ENCODE data around the gene DDX51. TPM values are rescaled to one million over a fixed set of nuclear protein-coding genes. Genes with fewer than 3 reads are reported as not detected.
"Not testable (repeated sequence)": the region's sequence is repeated elsewhere in the genome, so short reads cannot be mapped to it uniquely, and the experiment has no call there.

The DDX51 gene
- total RNA-seq, 1 donor from 2014 or later: 9.6 TPM

DNA sequence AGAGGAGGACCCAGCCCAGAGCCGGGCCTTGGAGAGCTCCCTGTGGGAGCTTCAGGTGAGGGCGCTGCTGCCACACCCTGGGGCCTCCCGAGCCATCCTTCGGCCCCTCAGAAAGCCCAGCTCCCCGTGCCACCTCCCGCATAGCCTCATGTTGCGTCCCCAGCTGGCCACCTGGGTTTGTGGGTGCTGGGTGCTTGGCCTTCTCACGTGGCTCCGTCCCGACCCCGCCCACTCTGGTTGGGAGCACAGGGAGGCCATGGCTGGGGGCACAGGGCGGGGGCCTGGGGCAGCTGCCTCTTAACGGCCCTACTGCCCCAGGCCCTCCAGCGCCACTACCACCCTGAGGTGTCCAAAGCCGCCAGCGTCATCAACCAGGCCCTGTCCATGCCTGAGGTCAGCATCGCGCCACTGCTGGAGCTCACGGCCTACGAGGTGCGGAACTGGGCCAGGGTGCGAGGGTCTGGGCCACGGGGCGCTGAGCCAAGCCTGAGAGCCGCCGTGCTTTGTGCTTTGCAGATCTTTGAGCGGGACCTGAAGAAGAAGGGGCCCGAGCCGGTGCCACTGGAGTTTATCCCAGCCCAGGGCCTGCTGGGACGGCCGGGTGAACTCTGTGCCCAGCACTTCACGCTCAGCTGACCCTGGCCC is 7.8 kb upstream of the DDX51 start:
- no peak overlapping the region for H3K4me3 Mint-ChIP-seq (ENCODE audit: unreplicated experiment)
- TF ChIP-seq, protein P1, sequence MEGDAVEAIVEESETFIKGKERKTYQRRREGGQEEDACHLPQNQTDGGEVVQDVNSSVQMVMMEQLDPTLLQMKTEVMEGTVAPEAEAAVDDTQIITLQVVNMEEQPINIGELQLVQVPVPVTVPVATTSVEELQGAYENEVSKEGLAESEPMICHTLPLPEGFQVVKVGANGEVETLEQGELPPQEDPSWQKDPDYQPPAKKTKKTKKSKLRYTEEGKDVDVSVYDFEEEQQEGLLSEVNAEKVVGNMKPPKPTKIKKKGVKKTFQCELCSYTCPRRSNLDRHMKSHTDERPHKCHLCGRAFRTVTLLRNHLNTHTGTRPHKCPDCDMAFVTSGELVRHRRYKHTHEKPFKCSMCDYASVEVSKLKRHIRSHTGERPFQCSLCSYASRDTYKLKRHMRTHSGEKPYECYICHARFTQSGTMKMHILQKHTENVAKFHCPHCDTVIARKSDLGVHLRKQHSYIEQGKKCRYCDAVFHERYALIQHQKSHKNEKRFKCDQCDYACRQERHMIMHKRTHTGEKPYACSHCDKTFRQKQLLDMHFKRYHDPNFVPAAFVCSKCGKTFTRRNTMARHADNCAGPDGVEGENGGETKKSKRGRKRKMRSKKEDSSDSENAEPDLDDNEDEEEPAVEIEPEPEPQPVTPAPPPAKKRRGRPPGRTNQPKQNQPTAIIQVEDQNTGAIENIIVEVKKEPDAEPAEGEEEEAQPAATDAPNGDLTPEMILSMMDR (IDR thresholded peaks at IDR 0.05): no peak
- H3K36me3 Mint-ChIP-seq (ENCODE audit: low read depth): no peaks in the 10 kb centered on the region
- H3K27me3 Mint-ChIP-seq (ENCODE audit: low read depth): no peaks in the 10 kb centered on the region
- H3K9me3 Mint-ChIP-seq (ENCODE audit: low read depth): no peaks in the 10 kb centered on the region
- DNase-seq (ENCODE audit: low spot score): peak; percentile 77
- H3K4me1 Mint-ChIP-seq (ENCODE audit: low read depth): no peaks in the 10 kb centered on the region
- no peak overlapping the region for H3K27ac Mint-ChIP-seq (ENCODE audit: unreplicated experiment)

DNA sequence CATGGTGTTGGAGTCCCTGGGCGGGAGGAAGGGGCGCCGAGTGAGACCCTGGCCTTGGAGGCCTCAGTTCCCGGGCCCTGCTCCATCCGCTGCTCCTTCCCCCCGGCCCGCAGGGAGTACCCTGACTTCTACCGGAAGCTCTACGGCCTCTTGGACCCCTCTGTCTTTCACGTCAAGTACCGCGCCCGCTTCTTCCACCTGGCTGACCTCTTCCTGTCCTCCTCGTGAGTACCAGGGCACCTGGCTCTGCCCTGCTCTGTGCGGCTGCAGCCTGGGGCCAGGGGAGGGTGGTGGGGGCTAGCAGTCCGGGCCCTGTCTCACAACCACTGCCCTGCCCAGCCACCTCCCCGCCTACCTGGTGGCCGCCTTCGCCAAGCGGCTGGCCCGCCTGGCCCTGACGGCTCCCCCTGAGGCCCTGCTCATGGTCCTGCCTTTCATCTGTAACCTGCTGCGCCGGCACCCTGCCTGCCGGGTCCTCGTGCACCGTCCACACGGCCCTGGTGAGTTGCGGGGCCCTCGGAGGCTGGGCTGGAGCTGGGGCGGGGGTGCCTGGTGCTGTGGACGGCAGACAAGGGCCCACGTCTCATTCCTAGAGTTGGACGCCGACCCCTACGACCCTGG is 7.1 kb upstream of the DDX51 start:
- Mint-ChIP-seq H3K4me1 (ENCODE audit: low read depth) (peaks cover 3% of the 10 kb centered on the region), H3K36me3 (ENCODE audit: low read depth) (no peaks in the 10 kb centered on the region), H3K27ac (ENCODE audit: unreplicated experiment) (no peak overlapping the region), H3K4me3 (ENCODE audit: unreplicated experiment) (no peak overlapping the region), H3K9me3 (ENCODE audit: low read depth) (no peaks in the 10 kb centered on the region), H3K27me3 (ENCODE audit: low read depth) (no peaks in the 10 kb centered on the region)
- TF ChIP-seq, protein P1 (IDR thresholded peaks at IDR 0.05): no peak
- DNase-seq (ENCODE audit: low spot score): no peak

DNA sequence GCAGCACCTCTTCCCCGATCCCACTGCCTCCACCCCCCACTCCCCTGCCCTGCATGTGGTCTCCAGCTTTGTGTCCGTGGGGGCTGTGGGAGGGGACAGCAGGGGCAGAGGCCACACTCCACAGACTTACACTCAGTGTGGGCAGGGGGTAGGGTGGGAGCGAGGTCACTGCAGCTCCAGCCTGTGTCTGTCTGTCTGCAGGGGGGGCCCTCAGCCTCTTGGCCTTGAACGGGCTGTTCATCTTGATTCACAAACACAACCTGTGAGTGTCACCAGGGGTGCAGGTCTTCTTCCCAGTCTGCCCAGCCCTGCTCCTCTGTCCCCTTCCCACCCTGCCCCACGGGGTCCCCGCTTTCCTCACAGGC is 6.6 kb upstream of the DDX51 start:
- H3K27me3 Mint-ChIP-seq (ENCODE audit: low read depth): no peaks in the 10 kb centered on the region

DNA sequence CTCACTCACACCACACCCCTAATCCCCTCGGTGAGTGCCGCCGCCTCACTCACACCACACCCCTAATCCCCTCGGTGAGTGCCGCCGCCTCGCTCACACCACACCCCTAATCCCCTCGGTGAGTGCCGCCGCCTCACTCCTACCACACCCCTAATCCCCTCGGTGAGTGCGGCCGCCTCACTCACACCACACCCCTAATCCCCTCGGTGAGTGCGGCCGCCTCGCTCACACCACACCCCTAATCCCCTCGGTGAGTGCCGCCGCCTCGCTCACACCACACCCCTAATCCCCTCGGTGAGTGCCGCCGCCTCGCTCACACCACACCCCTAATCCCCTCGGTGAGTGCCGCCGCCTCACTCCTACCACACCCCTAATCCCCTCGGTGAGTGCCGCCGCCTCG is 5.4 kb upstream of the DDX51 start:
- not testable (repeated sequence) for H3K9me3 Mint-ChIP-seq (ENCODE audit: low read depth); H3K4me3 Mint-ChIP-seq (ENCODE audit: unreplicated experiment); H3K27me3 Mint-ChIP-seq (ENCODE audit: low read depth); H3K36me3 Mint-ChIP-seq (ENCODE audit: low read depth); DNase-seq (ENCODE audit: low spot score); H3K27ac Mint-ChIP-seq (ENCODE audit: unreplicated experiment)
- H3K4me1 Mint-ChIP-seq (ENCODE audit: low read depth): peaks cover 18% of the 10 kb centered on the region

More for the DNA sequence above, 6.6 kb upstream of the DDX51 start:
- H3K9me3 Mint-ChIP-seq (ENCODE audit: low read depth): no peaks in the 10 kb centered on the region
- H3K27ac Mint-ChIP-seq (ENCODE audit: unreplicated experiment): no peak overlapping the region
- no peaks in the 10 kb centered on the region for H3K36me3 Mint-ChIP-seq (ENCODE audit: low read depth)
- H3K4me1 Mint-ChIP-seq (ENCODE audit: low read depth): peaks cover 8% of the 10 kb centered on the region
- H3K4me3 Mint-ChIP-seq (ENCODE audit: unreplicated experiment): no peak overlapping the region
- no peak for DNase-seq (ENCODE audit: low spot score)
- TF ChIP-seq, protein P1 (IDR thresholded peaks at IDR 0.05): no peak

DNA sequence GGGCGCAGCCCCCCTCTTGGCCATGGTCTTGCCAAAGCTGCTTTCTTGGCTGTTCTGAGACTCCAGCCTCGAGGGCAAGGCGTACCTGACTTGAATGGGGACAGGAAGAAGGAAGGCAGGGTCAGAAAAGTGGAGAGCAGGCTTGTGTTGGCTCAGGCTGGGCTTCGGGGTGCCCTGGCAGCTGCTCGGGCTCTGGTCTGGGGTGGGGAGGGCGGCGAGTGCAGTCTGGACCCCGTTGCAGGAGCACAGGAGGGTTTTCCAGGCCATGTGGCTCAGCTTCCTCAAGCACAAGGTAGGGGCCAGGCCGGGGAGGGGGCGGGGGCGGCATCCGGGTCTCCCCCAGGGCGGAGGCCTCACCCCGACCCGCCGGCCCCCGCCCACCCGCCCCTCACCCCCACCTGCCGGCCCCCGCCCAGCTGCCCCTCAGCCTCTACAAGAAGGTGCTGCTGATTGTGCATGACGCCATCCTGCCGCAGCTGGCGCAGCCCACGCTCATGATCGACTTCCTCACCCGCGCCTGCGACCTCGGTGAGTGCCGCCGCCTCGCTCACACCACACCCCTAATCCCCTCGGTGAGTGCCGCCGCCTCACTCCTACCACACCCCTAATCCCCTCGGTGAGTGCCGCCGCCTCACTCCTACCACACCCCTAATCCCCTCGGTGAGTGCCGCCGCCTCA is 4.4 kb upstream of the DDX51 start:
- peaks cover 18% of the 10 kb centered on the region for H3K4me1 Mint-ChIP-seq (ENCODE audit: low read depth)
- H3K27ac Mint-ChIP-seq (ENCODE audit: unreplicated experiment): no peak overlapping the region
- no peaks in the 10 kb centered on the region for H3K27me3 Mint-ChIP-seq (ENCODE audit: low read depth)
- H3K4me3 Mint-ChIP-seq (ENCODE audit: unreplicated experiment): no peak overlapping the region
- no peak for DNase-seq (ENCODE audit: low spot score)
- H3K9me3 Mint-ChIP-seq (ENCODE audit: low read depth): no peaks in the 10 kb centered on the region
- TF ChIP-seq, protein P1 (IDR thresholded peaks at IDR 0.05): no peak
- H3K36me3 Mint-ChIP-seq (ENCODE audit: low read depth): no peaks in the 10 kb centered on the region
